HEK293T (cell line): Measurements from ENCODE around the gene LYPD1.

Experiments
- CTCF ChIA-PET: fragments of 350-600 bp; formaldehyde crosslinking; extraction: SDS; loops from one replicate; lab custom pipeline; 2021; ENCODE audit warnings: antibody characterized with exemption, inconsistent platforms; lab: Yijun Ruan, JAX
- POLR2A ChIA-PET: fragments of 350-600 bp; formaldehyde crosslinking; extraction: SDS; loops from one replicate; lab custom pipeline; 2020; ENCODE audit warnings: antibody characterized with exemption, inconsistent platforms; lab: Yijun Ruan, JAX
- DNase-seq: peaks from one replicate; pipeline ENCODE4 v3.0.0; 2012; ENCODE audit warnings: mixed read lengths; ENCODE audit errors: extremely low spot score
- ARNT ChIP-seq: fragments of 450-650 bp; IDR thresholded peaks from 2 replicates; pipeline ENCODE4 v1.6.1; 2017; ENCODE audit warnings: mild to moderate bottlenecking
- BHLHE40 ChIP-seq: fragments of 450-650 bp; IDR thresholded peaks from 2 replicates; pipeline ENCODE4 v1.6.1; 2016; ENCODE audit warnings: mild to moderate bottlenecking, moderate library complexity, borderline replicate concordance
- CTBP1 ChIP-seq: fragments of 450-650 bp; IDR thresholded peaks from 2 replicates; pipeline ENCODE4 v1.6.1; 2016; ENCODE audit warnings: borderline replicate concordance
- ELF4 ChIP-seq: fragments of 450-650 bp; IDR thresholded peaks from 2 replicates; pipeline ENCODE4 v1.6.1; 2017; ENCODE audit warnings: antibody characterized with exemption
- FOXA1 ChIP-seq: fragments of 450-650 bp; IDR thresholded peaks from 2 replicates; pipeline ENCODE4 v1.6.1; 2016; ENCODE audit warnings: mild to moderate bottlenecking
- FOXK2 ChIP-seq: fragments of 450-650 bp; IDR thresholded peaks from 2 replicates; pipeline ENCODE4 v1.6.1; 2016; ENCODE audit warnings: mild to moderate bottlenecking
- FOXM1 ChIP-seq: fragments of 450-650 bp; IDR thresholded peaks from 2 replicates; pipeline ENCODE4 v1.6.1; 2017; ENCODE audit warnings: mild to moderate bottlenecking, borderline replicate concordance
- HDGF ChIP-seq: fragments of 450-650 bp; IDR thresholded peaks from 2 replicates; pipeline ENCODE4 v1.6.1; 2017; ENCODE audit warnings: antibody characterized with exemption, borderline replicate concordance
- L3MBTL2 ChIP-seq: fragments of 450-650 bp; conservative IDR thresholded peaks from 2 replicates; pipeline ENCODE4 v1.6.1; 2016; ENCODE audit warnings: mild to moderate bottlenecking
- LEF1 ChIP-seq: fragments of 450-650 bp; IDR thresholded peaks from 2 replicates; pipeline ENCODE4 v1.6.1; 2017; ENCODE audit warnings: mild to moderate bottlenecking, borderline replicate concordance
- NFRKB ChIP-seq: fragments of 450-650 bp; IDR thresholded peaks from 2 replicates; pipeline ENCODE4 v1.6.1; 2016; ENCODE audit warnings: mild to moderate bottlenecking, moderate library complexity
- PKNOX1 ChIP-seq: fragments of 450-650 bp; IDR thresholded peaks from 2 replicates; pipeline ENCODE4 v1.6.1; 2016
- SP1 ChIP-seq: fragments of 450-650 bp; IDR thresholded peaks from 2 replicates; pipeline ENCODE4 v1.6.1; 2017
- SUZ12 ChIP-seq: fragments of 450-650 bp; IDR thresholded peaks from 2 replicates; pipeline ENCODE4 v1.6.1; 2016; ENCODE audit warnings: mild to moderate bottlenecking
- TARDBP ChIP-seq: fragments of 450-650 bp; IDR thresholded peaks from 2 replicates; pipeline ENCODE4 v1.6.1; 2016
- ZNF384 ChIP-seq: fragments of 450-650 bp; IDR thresholded peaks from 2 replicates; pipeline ENCODE4 v1.6.1; 2016

Gene LYPD1

GRCh38 chr2:132669908-132670495 is at the start of gene LYPD1:
Gene LYPD1 (minus strand): TSS chr2:132670205. CDS start chr2:132669932, 273 bp downstream.
- ChIA-PET CTCF (interaction anchor here (0.9 kb wide), 1 partner anchor 9 kb away, joined by 3 read pairs; no protein-coding TSS in a partner anchor), POLR2A (interaction anchor here (1.0 kb wide), 1 partner anchor 597 kb away, joined by 3 read pairs; no protein-coding TSS in a partner anchor)
- no peak for TF ChIP-seq HDGF
- no peak for TF ChIP-seq FOXM1
- TF ChIP-seq FOXA1 = no peak
- TF ChIP-seq PKNOX1 = no peak
- no peak for TF ChIP-seq LEF1
- peak; percentile 42 for DNase-seq

GRCh38 chr2:132719480-132719879 is 49.5 kb upstream of the LYPD1 start:
- no peak for DNase-seq
- ChIA-PET POLR2A (no interaction called here), CTCF (no interaction called here)
- TF ChIP-seq ELF4 (no peak), L3MBTL2 (no peak), BHLHE40 (no peak), SUZ12 (no peak), PKNOX1 (no peak), SP1 (no peak), CTBP1 (no peak), FOXK2 (no peak), HDGF (no peak), FOXM1 (no peak)

- ChIA-PET POLR2A (no interaction called here), CTCF (no interaction called here)
- TF ChIP-seq ARNT = no peak
- no peak for TF ChIP-seq HDGF
- no peak for TF ChIP-seq LEF1
- no peak for TF ChIP-seq BHLHE40
- no peak for TF ChIP-seq ZNF384
- no peak for DNase-seq
Observed at GRCh38 chr2:132716954-132717353, 46.9 kb upstream of the LYPD1 start.

GRCh38 chr2:132715386-132716351 is 45.7 kb upstream of the LYPD1 start:
- ChIA-PET POLR2A (no interaction called here), CTCF (no interaction called here)
- DNase-seq = no peak
- TF ChIP-seq BHLHE40 = no peak
- no peak for TF ChIP-seq SUZ12
- TF ChIP-seq FOXA1 = no peak
- TF ChIP-seq SP1 = no peak
- TF ChIP-seq FOXM1 = no peak
- no peak for TF ChIP-seq ZNF384
- no peak for TF ChIP-seq LEF1
- TF ChIP-seq ELF4 = no peak
- no peak for TF ChIP-seq HDGF
- TF ChIP-seq ARNT = no peak
- no peak for TF ChIP-seq PKNOX1
- TF ChIP-seq L3MBTL2 = no peak
- TF ChIP-seq CTBP1 = no peak
- no peak for TF ChIP-seq FOXK2
- no peak for TF ChIP-seq TARDBP
- TF ChIP-seq NFRKB = no peak

GRCh38 chr2:132703396-132703795 is 33.4 kb upstream of the LYPD1 start:
- no peak for DNase-seq
- ChIA-PET CTCF (no interaction called here), POLR2A (no interaction called here)
- TF ChIP-seq HDGF (no peak), SUZ12 (no peak), LEF1 (no peak), SP1 (no peak), FOXK2 (no peak), PKNOX1 (no peak), L3MBTL2 (no peak), ZNF384 (no peak), ELF4 (no peak), CTBP1 (no peak), BHLHE40 (no peak), NFRKB (no peak), FOXA1 (no peak), FOXM1 (no peak), TARDBP (no peak), ARNT (no peak)
